ENCODE measurements around the gene ATXN1.

Gene ATXN1

DNA sequence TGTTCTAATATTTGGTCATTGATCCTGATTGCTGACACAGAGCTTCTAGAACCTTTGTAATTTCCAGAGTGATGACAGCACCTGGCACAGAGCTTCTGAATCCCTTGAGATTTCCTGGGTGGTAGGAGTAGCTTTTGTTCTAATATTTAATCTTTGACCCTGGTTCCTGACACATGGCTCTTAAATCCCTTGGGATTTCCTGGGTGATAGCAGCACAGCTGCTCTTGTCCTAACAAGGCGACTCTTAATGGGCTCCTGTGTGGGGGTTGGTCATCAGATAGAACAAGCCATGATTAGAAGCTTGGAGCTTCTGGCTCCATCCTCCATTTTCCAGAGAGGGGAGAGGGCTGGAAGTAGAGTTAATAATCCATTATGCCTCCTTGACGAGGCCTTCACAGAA, 504.5 kb downstream of the ATXN1 start:
- Mint-ChIP-seq H3K27me3 (no peaks in the 10 kb centered on the region), H3K36me3 (no peaks in the 10 kb centered on the region), H3K4me3 (no peak overlapping the region), H3K4me1 (no peaks in the 10 kb centered on the region), H3K9me3 (peaks cover 3% of the 10 kb centered on the region), H3K27ac (no peak overlapping the region)
- ATAC-seq = no peak

DNA sequence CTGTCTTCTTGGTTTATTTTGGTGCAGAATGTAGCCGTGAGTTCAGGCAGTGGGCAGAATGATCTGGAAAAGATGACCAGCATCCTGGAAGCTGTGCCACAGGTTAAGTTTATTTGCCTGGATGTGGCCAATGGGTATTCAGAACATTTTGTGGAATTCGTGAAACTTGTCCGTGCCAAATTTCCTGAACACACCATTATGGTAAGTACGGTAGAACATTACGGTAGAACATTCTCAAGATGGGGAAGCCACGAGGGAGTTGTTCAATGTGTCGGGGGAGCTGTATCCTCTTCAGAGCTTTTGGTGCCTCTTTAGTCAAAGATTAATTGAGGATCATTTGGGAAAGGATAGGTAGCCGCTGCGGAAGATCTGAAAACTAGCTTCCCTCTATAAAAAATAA, 506.7 kb downstream of the ATXN1 start:
- H3K36me3 Mint-ChIP-seq = no peaks in the 10 kb centered on the region
- H3K27ac Mint-ChIP-seq = no peak overlapping the region
- no peaks in the 10 kb centered on the region for H3K27me3 Mint-ChIP-seq
- no peak overlapping the region for H3K4me3 Mint-ChIP-seq
- no peak for ATAC-seq
- H3K9me3 Mint-ChIP-seq = peaks cover 3% of the 10 kb centered on the region
- H3K4me1 Mint-ChIP-seq = no peaks in the 10 kb centered on the region

DNA sequence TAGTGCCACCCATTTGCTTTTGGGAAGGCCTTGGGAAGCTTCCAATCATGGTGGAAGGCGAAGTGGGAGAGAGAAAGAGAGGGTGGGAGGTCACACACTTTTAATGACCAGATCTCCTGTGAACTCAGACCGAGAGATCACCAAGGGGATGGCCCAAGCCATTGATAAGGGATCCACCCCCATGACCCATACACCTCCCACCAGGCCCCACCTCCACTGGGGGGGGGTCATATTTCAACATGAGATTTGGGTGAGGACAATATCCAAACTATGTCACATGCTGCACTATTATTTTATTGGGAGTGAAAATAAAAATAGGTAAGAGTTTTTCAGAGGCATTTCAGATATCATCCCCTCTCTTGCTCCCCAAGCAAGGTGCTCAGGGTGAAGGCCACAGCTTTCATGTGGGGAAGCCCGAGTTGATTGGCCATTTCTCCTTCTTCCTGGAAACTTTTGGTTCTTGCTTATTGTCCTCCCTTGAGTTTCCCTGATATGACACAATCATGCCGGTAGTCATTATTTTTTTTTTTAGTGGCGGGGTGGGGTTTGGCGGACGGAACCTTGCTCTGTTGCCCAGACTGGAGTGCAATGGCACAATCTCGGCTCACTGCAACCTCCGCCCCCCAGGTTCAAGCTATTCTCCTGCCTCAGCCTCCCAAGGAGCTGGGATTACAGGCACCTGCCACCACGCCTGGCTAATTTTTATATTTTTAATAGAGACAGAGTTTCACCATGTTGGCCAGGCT, 507.7 kb downstream of the ATXN1 start:
- H3K4me1 Mint-ChIP-seq = no peaks in the 10 kb centered on the region

DNA sequence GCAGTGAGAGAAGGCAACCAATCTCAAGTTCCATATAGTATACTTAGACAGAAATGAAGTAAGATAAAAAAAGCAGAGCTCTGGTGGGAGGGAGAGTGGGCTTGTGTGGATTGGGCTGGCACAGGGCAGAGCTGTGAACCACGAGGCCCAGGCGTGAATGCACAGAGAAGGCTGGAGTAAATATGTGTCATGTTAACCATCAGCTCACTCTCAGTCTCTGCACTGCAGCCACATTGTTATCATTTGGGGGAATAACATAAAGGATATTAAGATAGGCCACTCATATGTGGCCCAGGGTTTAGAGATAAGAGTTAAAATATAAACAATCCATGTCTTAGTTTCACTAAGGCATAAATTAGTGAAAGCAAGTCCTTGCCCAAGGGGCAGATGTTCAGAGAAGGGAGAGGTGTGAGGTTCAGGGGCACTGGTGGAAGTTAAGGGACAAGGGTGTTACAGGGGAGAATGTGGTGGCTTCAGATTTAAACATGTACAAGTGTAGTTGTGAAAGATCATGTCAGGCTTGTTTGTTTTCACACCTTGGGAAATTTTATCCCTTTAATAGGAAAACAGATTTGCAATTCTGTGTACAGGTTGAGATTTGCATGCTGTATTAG, 508.5 kb downstream of the ATXN1 start:
- peaks cover 3% of the 10 kb centered on the region for H3K9me3 Mint-ChIP-seq
- peaks cover 1% of the 10 kb centered on the region for H3K27me3 Mint-ChIP-seq
- no peak overlapping the region for H3K27ac Mint-ChIP-seq
- no peak for ATAC-seq
- H3K36me3 Mint-ChIP-seq = no peaks in the 10 kb centered on the region
- no peak overlapping the region for H3K4me3 Mint-ChIP-seq
- H3K4me1 Mint-ChIP-seq = no peaks in the 10 kb centered on the region

More for the DNA sequence above, 507.7 kb downstream of the ATXN1 start:
- Mint-ChIP-seq H3K36me3 (no peaks in the 10 kb centered on the region), H3K27me3 (no peaks in the 10 kb centered on the region), H3K4me3 (no peak overlapping the region), H3K27ac (no peak overlapping the region), H3K9me3 (peaks cover 3% of the 10 kb centered on the region)
- ATAC-seq = no peak

DNA sequence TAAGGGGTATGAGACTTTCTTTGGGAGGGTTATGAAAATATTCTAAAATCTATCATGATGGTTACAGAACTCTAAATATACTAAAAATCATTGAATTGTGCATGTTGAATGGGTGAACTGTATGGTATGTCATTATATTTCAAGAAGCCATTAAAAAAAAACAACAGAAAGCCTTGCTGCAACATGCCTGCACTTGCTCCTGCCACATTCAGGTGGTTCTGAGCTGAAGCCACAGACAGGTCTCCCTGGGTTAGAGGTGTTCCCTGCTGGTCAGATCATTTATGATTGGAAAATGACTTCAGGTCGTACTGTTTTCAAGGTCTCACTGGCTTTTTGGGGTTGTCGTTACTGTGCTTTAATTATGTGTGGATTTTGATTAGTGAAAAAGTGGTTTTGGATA, 509.6 kb downstream of the ATXN1 start:
- no peak overlapping the region for H3K4me3 Mint-ChIP-seq
- H3K4me1 Mint-ChIP-seq = no peaks in the 10 kb centered on the region

DNA sequence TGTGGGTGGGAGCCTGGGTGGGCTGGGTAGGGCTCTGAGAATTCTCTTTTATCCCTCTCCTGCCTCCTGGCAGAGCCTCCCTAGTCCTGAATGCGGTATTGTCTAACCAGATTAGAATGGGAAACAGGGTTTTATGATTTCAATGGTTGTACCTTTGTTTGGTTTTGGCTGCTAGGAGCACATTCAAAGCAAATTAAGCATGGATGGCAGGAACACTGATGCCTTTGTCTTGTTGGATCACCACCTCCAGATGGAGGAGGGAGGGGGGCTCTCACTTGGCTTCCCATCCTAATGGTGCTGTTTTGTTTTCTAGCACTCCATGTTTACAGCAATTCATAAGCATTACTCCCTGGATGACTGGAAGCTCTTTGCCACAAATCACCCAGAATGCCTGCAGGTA, 511.3 kb downstream of the ATXN1 start:
- Mint-ChIP-seq H3K4me3 (no peak overlapping the region), H3K9me3 (no peaks in the 10 kb centered on the region), H3K4me1 (no peaks in the 10 kb centered on the region), H3K36me3 (no peaks in the 10 kb centered on the region), H3K27me3 (peaks cover 20% of the 10 kb centered on the region), H3K27ac (no peak overlapping the region)
- no peak for ATAC-seq

More for the DNA sequence above, 509.6 kb downstream of the ATXN1 start:
- Mint-ChIP-seq H3K36me3 (no peaks in the 10 kb centered on the region), H3K27me3 (peaks cover 11% of the 10 kb centered on the region), H3K9me3 (no peaks in the 10 kb centered on the region), H3K27ac (no peak overlapping the region)
- ATAC-seq = no peak
